NB4 (cell line): Measurements from ENCODE around the gene PDE4D.

Experiments
- CTCF ChIP-seq: IDR thresholded peaks from one replicate; pipeline ENCODE4 v1.5.1; 2012; ENCODE audit warnings: low read depth, low read length
- MYC ChIP-seq: IDR thresholded peaks from 2 replicates; pipeline ENCODE4 v1.6.1; 2011; ENCODE audit warnings: low read depth, low read length
- POLR2A ChIP-seq: IDR thresholded peaks from 2 replicates; pipeline ENCODE4 v1.6.1; 2011; ENCODE audit warnings: mild to moderate bottlenecking; ENCODE audit not compliant: insufficient read length; ENCODE audit errors: extremely low read depth

DNA sequence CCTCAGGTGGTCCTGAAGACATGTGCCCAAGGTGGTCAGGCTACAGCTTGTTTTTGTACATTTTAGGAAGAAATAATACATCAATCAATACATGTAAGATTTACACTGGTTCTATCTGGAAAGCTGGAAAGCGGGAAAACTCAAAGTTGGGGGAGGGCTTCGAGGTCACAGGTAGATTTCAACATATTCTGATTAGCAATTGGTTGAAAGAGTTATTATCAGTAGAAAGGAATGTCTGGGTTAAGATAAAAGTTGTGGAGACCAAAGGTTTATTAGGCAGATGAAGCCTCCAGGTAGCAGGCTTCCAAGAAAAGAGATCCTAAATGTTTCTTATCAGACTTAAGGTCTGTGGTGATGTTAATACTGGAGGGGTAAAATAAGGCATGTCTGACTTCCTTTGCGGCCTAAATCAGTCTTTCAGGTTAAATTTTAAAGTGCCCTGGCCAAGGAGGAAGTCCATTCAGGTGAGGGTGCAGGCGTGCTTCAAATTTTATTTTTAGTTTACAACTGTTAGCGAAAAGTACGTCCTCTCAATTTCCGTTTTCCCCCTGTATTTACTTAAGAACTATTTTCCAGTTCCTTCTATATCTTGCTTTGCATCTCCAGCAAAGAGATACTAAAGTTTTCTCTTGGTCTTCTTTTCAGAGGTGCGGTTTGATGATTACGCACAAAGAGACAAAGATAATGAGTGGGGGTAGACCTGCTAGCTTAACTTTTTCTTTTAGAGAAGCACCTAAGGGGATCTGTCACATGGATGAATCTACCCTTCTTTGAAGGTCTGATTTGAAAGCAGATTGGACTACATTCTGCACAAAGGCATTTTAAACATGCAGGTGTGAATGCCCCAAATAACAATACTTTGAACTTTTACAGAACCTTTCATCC lies 732.1 kb downstream of the PDE4D start:
- TF ChIP-seq CTCF = no peak
- TF ChIP-seq MYC = no peak
- TF ChIP-seq POLR2A = no peak
